ENCODE results near the gene OR5AR1. TPM values are rescaled to one million over a fixed set of nuclear protein-coding genes. Genes with fewer than 3 reads are reported as not detected.
"Not testable (repeated sequence)": the region's sequence is repeated elsewhere in the genome, so short reads cannot be mapped to it uniquely, and the experiment has no call there.

OR5AR1 gene
- total and polyA plus RNA-seq, 8 donors = not detected

DNA sequence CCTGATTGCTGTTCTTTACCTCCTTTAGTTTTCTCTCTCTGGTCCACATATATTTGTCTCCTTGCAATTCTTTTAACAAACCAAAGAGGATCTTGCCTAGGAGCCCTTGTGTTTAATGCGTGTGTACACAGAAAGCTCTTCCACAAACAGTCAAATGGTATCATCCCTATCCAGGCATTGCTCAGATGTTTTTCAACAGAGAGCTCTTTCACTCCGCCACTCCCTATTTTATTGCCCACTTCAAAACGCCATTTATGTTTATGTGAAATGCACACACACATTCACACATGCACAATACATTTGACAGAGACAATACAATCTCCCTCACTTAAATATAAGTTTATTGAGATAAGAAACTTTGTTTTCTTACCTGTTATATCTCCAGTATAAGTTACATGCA lies 26.0 kb upstream of the OR5AR1 start:
- intact Hi-C loops (cut with DNase I) = no loop called here
- no peaks in the 10 kb centered on the region for H3K4me1 ChIP-seq
- DNase-seq = no peak
- no peak for ATAC-seq
- FAIRE-seq = no peak
- H3K36me3 ChIP-seq = no peaks in the 10 kb centered on the region
- H3K4me3 ChIP-seq = no peak overlapping the region
- 62 to 75% methylated on average over 3 of the region's 3 CpGs for WGBS, 2 donors
- H3K27ac ChIP-seq = no peak overlapping the region
- H3K27me3 ChIP-seq = peaks cover 0 to 3% (median 0%) of the 10 kb centered on the region in 4 donors
- no peak for TF ChIP-seq CTCF (IDR thresholded peaks at IDR 0.05)
- H3K9me3 ChIP-seq = no peaks in the 10 kb centered on the region

GRCh38 chr11:56642339-56642738 lies 21.1 kb upstream of the OR5AR1 start, which contains the start of gene OR5AP2:
Gene OR5AP2, minus strand, starts transcription at chr11:56642439. Its CDS starts 0 bp downstream, at chr11:56642439.
- intact Hi-C loops (cut with DNase I) = no loop called here
- H3K36me3 ChIP-seq = no peaks in the 10 kb centered on the region
- H3K9me3 ChIP-seq = no peaks in the 10 kb centered on the region
- H3K27me3 ChIP-seq = no peaks in the 10 kb centered on the region
- no peak within 1 kb of the TSS for H3K4me3 ChIP-seq
- FAIRE-seq (no peak), DNase-seq (no peak), ATAC-seq (no peak)
- H3K27ac ChIP-seq = no peak within 1 kb of the TSS
- no peaks in the 10 kb centered on the region for H3K4me1 ChIP-seq
- 68 to 81% methylated on average over 2 of the region's 2 CpGs for WGBS, 2 donors
- TF ChIP-seq CTCF (IDR thresholded peaks at IDR 0.05) = no peak

- no peaks in the 10 kb centered on the region for H3K4me1 ChIP-seq
- no peak for TF ChIP-seq CTCF (IDR thresholded peaks at IDR 0.05)
- 27 to 40% methylated on average over 3 of the region's 3 CpGs for WGBS, 2 donors
- intact Hi-C loops (cut with DNase I) = no loop called here
- no peak overlapping the region for H3K27ac ChIP-seq
- DNase-seq = no peak
- H3K27me3 ChIP-seq = no peaks in the 10 kb centered on the region
- no peaks in the 10 kb centered on the region for H3K36me3 ChIP-seq
- no peaks in the 10 kb centered on the region for H3K9me3 ChIP-seq
- no peak for ATAC-seq
- FAIRE-seq = no peak
- no peak overlapping the region for H3K4me3 ChIP-seq
Measured at GRCh38 chr11:56659755-56660154, 3.7 kb upstream of the OR5AR1 start.

DNA sequence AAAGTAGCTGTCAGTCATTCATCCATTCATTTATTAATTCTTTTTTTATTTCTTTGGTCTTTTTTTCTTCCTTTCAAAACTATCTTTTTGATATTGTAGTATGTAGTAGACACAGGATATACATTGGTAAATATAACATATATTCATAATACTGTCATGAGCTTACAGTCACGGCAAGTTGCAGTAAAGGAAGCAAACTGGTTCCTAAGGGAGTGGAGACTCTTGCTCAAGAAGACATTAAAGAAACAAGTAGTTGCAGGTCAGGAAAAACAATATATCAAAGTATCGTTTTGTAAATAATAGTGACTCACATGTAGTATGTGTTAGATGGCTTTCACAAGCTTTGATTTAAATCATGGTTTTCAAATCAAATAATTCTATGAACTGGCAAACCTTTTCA lies 7.5 kb downstream of the OR5AR1 start:
- no peak for ATAC-seq
- no peak for DNase-seq
- no peak for TF ChIP-seq CTCF (IDR thresholded peaks at IDR 0.05)
- 63 to 65% methylated on average over 2 of the region's 2 CpGs for WGBS, 2 donors
- no peak for FAIRE-seq
- no peak overlapping the region for H3K4me3 ChIP-seq
- H3K27me3 ChIP-seq = no peaks in the 10 kb centered on the region
- intact Hi-C loops (cut with DNase I) = no loop called here
- no peaks in the 10 kb centered on the region for H3K4me1 ChIP-seq
- no peaks in the 10 kb centered on the region for H3K9me3 ChIP-seq
- no peaks in the 10 kb centered on the region for H3K36me3 ChIP-seq
- H3K27ac ChIP-seq = no peak overlapping the region

GRCh38 chr11:56688554-56689100 lies 25.1 kb downstream of the OR5AR1 start:
- 53 to 61% methylated on average over 1 of the region's 1 CpG for WGBS, 2 donors
- no peaks in the 10 kb centered on the region for H3K27me3 ChIP-seq
- TF ChIP-seq CTCF (IDR thresholded peaks at IDR 0.05) = no peak
- ATAC-seq (no peak), DNase-seq (no peak), FAIRE-seq (no peak)
- H3K27ac ChIP-seq = no peak overlapping the region
- no peak overlapping the region for H3K4me3 ChIP-seq
- no peaks in the 10 kb centered on the region for H3K36me3 ChIP-seq
- no peaks in the 10 kb centered on the region for H3K9me3 ChIP-seq
- no peaks in the 10 kb centered on the region for H3K4me1 ChIP-seq
- intact Hi-C loops (cut with DNase I) = no loop called here

DNA sequence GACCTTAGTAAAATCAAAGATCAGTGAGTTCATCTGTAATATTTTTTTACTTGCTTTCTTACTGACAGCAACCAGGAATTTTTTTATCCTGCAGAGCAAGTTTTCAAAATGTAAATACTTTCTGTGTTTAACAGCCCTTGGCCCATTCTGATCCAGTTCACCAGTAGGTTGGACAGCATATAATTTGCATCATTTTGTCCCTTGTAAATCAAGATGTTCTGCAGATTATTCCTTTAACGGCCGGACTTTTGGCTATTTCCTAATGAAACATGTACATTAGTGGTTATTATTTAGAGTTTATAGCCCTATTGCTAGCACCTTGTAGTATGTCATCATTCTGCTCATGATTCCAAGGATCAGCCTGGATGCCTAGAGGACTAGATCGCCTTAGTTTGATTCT lies 27.7 kb downstream of the OR5AR1 start:
- DNase-seq; intact Hi-C loops (cut with DNase I); H3K4me3 ChIP-seq; H3K27me3 ChIP-seq; FAIRE-seq; H3K9me3 ChIP-seq; H3K27ac ChIP-seq; H3K4me1 ChIP-seq; H3K36me3 ChIP-seq; ATAC-seq: not testable (repeated sequence)
- 63 to 82% methylated on average over 3 of the region's 3 CpGs for WGBS, 2 donors

Measured in pancreas (tissue), 10 donors.